GM23248 (cell line): ENCODE results near the gene SRSF5.

Source experiments
- EZH2 ChIP-seq: fragments of 200-600 bp; sonication (generic); IDR thresholded peaks from 2 replicates; pipeline ENCODE4 v1.6.1; 2018; ENCODE audit warnings: antibody characterized with exemption, mild to moderate bottlenecking; ENCODE audit not compliant: insufficient read depth, poor library complexity, severe bottlenecking
- EZH2phosphoT487 ChIP-seq: fragments of 200-600 bp; sonication (generic); IDR thresholded peaks from 2 replicates; pipeline ENCODE4 v1.6.1; 2018; ENCODE audit warnings: antibody characterized with exemption, moderate library complexity, mild to moderate bottlenecking, low read depth; ENCODE audit not compliant: insufficient read depth

- TF ChIP-seq EZH2 = no peak
- TF ChIP-seq EZH2phosphoT487 = no peak
Observed at GRCh38 chr14:69784942-69785341, 18.0 kb downstream of the SRSF5 start.
